SW 1271 (cell line): Measurements from ENCODE around the gene LRRC46.

ENCODE experiments used
- DNase-seq, 2 experiments: peaks; one replicate each; lab custom pipeline; 2025; lab: John Stamatoyannopoulos, UW

Gene LRRC46

DNA sequence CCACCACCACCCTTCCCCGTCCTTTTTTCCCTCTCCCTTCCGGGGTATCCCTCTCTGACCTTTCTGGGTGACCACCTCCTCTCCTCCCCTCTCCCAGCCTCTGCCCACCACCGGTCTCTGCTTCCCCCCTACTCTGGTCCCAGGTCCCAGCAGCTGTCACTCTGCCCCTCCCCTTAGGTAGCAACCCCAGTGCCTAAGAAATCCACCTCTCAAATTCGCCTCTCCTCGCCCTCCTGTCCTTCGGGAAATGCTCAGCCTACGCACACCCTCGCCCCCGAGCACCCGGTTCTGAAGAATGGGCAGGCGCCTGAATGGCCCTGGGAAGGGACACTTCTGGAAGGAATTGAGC lies 20.3 kb downstream of the LRRC46 start:
- DNase-seq = no peak

DNA sequence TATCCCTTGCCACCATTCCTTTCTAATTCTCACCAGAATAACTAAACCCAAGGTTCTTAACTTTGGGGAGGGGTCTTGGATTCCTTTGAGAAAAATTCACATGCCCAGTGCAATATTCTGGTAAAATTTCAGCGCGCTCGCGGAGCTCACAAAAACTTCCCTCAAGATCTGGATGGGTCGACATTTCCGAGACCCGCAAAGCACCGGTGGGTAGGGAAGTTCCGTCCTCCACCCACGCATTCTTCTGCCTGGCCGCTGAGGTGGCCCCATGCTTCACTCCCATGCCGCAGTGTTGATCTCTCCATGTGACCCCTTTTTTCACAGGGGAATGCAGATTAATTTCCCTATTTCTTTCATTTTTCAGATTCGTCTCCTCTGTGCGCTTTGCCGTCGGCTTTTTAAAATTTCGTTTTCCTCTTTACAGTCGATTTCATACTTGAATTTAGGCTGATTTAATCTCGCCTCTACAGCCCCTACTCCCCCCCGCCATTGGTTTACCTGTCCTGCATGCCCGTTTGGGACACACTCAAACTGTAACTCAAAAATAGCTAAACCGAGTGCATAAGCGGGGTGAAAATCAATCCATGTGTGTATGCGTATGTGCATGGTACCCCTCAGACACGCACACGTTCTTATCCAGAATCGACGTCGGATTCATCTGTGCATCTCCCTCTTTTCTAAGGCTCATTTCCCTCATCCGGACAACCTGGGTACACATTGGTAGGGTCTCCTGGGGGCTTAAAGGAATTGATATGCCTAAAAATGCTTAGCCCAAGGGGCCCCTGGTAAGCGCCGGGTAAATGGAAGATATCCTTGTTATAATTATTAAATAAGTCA lies 20.9 kb downstream of the LRRC46 start:
- no peak for DNase-seq

DNA sequence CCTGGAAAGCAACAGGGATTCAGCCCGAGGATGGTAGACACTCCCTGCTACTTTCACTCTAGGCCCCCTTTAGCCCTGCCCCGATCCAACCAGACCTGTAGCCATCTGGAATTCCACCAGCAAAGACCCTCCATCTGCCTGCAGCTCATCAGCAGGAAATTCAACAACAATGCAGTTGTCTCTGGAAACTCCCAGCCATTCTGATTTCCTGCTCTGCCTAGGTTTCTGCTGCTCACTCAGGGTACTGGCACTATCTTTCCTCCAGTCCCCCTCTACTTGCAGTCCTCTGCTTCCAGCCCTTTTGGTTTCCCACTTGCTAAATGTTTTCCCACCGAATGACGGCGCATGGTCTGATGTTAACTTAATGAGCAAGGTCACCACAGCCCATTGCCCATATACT lies 22.1 kb downstream of the LRRC46 start:
- no peak for DNase-seq

DNA sequence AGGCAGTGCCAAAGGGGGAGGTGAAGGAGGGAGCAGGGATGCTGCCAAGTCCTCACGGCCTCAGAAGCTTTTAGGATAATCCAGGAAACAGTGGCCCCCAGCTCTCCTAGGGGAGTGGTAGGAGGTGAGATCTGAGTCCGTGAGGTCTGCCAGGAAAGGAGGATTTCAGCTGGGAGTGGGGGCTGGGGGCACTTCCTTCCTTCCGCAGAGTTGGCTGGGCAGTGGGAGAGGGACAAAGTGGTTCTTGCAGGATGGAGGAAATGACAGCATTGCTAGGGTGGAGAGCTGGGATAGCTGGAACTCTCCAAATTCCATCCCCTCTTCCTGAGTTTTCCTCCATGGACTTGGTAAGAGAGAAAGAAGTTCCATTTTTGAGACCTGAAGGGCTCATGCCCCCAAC lies 24.3 kb downstream of the LRRC46 start:
- no peak for DNase-seq

DNA sequence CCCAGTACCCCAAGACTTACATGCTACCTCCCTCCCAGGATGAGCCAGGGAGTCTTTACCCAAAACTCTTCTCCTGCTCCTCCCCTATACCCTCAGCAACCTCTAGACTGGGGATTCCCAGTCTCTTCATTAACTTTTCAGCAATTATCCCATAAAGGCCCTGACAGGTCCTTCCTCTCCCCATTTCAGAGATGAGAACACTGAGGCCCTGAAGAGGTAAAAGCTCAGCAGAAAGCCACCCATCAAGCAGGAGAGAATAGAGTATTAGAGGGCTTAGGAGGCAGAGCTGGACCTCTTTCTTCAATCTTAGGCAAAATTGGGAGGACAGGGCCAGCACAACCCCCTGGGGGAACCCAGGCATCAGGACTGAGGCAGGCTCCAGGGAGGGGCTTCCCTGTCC lies 25.4 kb downstream of the LRRC46 start:
- no peak for DNase-seq

DNA sequence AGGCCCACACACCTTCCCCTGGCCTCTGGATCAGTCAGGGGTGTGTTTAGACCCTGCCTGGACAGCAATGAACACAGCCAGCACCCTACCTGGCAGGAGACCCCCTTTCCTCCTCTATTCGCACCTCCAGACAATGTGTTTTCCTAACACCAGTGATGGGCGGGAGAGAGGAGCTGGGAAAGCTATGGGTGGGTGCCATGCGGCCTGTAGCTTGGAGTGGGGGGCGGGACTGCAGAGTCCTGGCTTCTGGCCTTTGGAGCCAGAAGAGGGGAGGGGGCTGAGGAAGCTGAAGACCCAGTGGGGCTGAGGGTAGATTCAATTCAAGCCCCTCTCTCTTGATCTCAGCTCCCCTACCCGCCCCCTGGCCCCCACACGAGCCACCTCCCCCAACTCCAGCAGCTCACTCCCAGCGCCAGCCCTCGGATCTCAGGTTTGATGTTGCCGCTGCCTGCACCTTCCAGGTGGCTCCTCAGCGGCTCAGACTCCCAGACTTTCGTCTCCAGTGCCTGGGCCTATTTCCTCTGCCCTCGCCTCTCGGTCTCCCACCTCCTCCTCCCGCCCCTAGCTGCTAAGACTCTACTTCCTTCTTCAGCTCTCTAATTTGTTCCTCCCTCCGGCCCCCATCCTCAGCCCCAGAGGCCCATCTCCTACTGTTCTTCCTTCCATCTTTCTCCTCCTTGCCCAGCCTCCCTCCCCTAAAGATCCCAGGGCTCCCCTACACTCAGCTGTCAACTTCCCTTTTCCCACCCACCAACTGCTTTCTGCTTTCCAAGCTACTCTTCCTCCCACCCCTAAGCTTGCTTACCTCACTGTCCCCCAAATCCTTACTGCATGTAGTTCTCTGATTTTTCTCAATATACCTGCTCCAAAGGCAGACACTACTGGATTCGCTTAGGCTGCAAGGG lies 26.3 kb downstream of the LRRC46 start:
- DNase-seq = no peak

DNA sequence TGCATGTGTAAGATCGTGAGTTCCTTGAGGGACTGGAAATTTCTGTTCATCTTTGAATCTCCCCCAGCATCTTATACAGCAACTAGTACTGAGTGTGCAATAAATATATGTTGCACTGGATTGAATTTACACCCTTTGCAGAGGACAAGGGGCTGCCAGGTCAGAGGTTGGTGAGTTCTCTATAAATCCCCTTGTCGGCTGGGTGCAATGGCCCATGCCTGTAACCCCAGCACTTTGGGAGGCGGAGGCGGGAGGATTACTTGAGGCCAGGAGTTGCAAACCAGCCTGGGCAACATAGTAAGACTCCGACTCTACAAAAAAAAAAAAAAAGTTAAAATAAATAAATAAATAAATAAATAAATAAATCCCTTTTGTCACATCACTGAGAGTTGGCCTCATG lies 28.9 kb downstream of the LRRC46 start:
- DNase-seq = no peak

DNA sequence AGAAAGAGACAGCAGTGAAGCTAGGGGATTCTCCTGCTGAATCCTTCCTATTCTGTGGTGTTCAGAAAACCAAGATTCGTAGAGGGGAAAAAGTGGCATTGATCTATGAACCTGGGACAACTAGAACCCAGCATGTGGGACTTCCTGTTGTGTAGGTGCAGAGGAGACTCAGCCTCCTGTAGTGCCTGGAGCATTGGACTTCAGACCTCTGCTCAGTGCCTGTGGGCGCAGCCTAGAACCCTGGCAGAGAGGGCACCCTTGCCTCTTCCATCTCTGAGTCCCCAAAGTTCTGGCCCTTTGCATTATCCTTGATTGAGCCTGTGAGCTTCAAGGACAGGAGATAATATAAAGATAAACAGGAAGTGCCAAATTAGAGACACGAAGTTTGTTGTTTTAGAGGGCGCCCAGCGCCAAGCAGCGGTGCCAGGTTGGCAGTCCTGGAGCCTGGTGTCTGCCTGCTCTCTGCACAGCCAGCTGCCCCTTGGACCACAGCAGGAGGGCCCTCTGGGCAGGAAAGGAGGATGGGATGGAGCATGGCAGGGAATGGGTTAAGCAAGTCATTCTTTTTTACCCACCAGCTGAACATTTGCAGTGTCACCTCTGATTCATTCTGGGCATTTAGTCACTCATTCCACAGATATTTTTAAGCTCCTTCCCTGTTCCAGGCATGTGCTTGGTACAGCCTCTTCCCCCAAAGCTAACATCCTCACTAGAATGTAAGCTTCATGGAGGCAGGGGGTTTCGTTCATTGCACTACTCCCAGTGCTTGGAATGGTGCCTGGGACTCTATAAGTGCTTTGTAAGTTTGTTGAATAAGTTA lies 31.4 kb downstream of the LRRC46 start:
- DNase-seq = peak; percentile 68 to 85

DNA sequence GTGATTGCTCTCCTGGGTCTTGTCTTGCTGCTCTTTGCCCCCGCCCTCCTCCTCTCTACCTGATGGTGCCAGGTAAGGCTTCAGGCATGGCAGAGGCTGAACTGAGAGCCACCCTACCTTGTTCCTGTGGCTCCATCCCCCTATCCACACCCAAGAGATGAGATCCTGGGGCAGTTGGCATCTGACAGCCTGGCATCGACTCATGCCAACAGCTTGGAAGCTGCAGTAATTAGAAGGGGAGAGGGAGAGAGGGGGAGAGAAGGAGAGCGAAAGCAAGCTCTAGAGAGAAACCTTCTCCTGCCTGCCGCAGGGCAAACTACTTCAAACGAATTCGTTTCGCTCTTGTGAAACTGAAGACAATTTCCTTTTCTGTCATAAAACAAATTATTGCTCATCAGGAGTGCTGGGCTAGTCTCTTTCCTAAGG lies 33.3 kb downstream of the LRRC46 start:
- no peak for DNase-seq

DNA sequence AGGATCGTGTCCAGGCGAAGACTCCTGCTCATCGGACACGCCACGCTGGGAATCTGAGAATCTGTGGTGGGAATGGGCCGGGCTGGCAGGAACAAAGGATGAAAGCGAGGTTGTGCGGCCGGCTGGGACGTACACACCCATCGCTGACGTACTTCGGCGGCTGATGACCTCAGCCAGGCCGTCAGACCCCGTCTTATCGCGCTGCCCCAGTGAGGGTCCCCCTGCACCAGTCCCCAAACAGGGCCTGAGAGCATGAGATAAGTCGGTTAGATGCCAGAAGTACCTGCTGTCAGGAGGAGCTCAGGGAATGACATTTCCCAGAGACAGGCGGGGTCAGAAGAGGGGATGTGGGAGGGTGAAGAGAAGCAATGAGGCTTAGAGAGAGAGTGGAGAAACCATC lies 35.5 kb downstream of the LRRC46 start:
- no peak for DNase-seq

DNA sequence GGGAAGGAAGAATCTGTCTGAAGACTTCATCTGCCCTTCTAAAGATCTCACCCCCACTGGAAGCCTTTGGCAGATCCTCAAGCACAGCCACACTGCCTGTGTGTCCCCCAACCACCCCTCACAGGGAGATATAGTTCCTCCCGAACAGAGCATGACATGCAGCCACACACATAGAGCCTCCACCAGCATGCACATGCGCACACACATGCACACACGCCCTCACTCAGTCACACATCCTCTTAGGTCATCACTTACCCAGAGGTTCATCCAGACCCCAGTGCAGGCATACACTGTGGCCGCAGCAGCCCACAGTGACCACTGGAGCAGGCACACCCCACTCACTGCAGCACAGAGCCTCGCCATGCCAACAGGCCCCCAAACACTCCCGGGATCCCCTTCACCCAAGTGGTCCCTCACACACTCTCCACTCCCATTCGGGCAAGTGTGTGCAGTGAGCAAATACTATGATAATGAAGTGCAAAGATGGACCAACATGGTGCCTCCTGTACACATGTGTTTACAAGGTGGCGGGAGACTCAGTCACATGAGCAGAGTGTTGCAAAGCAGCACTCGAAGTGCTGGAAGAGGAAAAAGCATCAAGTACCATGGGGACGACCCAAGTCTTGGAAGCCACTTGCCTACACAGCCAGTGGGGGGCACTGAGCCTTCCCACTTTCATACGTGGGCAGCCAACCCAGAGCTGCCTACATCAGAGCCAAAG lies 36.5 kb downstream of the LRRC46 start:
- no peak for DNase-seq

DNA sequence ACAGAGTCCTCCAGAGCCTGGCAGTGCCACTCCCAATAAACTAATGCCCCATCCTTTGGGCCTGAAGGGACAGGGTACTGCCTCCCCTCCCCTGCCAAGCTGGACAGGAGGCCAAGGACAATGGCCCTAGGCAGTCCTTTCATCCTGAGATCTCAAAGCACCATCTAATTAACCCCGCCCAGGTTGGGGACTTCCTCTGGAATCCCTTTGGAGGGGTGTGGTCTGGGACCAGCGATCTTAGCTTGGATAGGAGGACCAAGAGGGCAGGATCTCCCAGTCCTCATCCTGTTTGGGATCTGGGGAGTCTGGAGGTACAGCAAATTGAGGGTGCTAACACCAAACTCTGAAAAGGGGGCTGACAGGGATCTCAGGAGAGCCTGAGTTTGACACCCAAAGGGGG lies 37.6 kb downstream of the LRRC46 start:
- DNase-seq = no peak

DNA sequence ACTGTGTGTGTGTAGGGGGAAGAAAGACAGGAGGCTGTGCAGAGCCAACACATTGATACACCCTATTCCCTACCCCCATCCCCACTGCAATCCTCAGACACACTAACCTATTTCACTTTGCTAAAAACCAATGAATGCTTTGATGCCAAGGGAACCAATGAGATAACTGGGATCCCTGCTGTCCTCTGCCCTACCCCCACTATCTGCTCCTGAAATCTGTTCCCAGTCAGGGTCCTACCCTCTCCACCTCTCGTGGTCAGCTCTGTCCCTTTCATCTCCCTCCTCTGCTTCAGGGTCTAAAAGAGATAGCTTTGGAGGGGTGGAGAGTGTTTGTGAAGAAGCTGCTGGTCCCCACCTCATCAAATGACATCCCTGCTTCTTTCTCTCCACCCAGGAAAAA lies 38.6 kb downstream of the LRRC46 start:
- DNase-seq = no peak

DNA sequence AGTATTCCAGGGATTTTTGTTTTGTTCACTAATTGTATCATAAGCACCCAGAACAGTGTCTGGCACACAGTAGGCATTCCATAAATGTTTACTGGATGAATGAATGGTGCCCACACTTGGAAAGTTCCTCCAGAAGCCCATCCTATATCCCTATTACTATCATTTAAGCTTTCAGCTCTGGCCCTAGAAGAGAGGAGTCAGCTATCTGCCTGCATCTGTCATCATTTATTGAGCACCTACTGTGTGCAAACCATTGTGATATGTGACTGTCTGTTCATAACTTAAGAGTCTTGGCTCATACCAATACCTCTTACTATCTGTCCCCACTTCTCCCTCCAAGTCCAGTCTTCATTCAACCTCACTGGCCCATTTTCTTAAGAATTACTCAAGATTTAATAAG lies 39.6 kb downstream of the LRRC46 start:
- DNase-seq = no peak

DNA sequence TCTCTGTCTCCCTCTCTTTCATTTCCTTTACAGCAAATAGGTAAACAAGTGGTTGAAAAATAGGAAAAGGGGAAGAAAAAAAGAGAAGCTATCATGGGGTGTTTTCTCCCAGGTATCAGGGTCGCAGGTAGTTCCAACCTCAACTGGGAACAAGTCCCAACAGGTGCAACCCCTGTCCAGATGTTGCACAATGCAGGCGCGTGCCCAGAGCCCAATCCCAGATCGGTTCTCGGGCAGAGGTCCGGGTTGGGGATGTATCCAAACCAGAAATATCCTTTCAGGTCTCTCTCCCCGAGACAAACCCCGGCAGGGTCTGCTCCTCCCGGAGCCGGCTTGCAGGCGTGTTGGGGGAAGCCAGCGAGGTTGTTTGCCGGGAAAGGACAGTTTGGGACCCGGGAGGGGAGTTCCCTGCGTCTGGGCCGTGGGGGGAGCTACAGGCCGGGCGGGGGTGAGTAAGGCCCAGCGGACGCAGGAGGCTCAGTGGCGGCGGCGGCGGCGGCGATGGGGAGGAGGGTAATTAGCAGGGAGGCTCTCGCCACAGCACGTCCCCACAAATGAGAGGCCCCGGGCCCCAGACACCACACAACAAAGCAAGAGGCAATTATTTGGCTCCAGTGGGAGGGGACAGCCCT lies 40.7 kb downstream of the LRRC46 start:
- DNase-seq = no peak

DNA sequence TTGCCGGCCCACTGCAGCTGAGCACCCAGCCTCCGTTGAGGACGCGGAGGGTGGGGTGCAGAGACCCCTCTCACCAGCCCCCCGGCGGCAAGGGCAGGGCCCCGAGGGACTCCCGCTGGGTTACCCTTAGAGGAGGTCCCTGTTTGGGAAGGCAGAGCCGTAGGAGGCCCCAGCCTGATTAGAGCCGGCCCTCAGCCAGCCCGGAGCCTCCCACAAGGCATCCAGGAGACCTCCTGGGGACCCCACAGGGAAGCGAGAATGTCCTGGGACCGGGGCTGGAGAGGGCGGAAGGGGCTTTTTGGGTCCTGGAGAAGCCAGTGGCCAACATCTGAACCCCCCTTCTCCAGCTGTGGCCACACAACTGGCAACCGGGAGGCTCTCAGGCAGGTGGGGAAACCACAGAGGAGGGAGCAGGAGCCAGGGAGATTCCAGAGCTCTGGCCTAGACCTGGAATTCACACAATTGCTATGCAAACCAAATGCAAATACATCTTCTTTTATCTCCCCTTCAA lies 41.2 kb downstream of the LRRC46 start:
- DNase-seq = no peak

DNA sequence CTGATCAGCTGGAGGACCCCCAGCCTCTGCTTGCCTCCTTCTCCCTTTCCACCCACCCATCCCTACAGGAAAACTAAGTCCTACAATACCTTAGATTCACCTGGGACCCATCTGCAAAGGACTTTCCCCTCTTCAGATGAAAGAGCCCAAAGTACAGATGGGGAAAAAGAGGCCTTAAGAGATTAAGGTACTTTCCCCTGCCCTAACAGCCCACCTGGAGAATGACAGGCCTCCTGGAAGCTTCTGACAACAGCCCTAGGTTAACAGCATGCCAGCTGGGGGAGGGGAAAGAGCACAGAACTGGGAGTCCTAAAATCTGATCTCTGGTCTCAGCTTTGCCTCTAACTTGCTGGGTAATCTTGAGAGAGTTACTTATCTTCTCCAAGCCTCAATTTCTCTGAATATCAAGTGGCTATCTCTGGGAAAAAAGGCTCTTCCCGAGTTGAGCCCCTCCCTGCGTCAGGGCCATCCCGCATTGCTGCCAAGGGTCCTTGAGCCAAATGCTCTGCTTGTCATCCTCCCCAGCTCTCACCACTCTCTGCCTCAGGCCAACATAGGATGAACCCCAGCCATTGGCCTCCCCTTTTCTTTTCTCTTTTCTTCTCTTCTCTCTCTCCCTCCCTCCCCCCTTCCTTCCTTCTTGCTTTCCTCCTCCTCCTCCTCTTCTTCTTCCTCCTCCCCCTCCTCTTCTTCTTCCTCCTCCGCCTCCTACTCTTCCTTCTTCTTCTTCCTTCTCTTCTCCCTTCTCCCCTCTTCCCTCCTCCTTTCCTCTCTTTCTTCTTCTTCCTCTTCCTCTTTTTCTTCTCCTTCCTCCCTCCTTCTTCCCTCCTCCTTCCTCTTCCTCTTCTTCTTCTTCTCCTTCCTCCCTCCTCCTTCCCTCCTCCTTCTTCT lies 42.0 kb downstream of the LRRC46 start:
- no peak for DNase-seq

DNA sequence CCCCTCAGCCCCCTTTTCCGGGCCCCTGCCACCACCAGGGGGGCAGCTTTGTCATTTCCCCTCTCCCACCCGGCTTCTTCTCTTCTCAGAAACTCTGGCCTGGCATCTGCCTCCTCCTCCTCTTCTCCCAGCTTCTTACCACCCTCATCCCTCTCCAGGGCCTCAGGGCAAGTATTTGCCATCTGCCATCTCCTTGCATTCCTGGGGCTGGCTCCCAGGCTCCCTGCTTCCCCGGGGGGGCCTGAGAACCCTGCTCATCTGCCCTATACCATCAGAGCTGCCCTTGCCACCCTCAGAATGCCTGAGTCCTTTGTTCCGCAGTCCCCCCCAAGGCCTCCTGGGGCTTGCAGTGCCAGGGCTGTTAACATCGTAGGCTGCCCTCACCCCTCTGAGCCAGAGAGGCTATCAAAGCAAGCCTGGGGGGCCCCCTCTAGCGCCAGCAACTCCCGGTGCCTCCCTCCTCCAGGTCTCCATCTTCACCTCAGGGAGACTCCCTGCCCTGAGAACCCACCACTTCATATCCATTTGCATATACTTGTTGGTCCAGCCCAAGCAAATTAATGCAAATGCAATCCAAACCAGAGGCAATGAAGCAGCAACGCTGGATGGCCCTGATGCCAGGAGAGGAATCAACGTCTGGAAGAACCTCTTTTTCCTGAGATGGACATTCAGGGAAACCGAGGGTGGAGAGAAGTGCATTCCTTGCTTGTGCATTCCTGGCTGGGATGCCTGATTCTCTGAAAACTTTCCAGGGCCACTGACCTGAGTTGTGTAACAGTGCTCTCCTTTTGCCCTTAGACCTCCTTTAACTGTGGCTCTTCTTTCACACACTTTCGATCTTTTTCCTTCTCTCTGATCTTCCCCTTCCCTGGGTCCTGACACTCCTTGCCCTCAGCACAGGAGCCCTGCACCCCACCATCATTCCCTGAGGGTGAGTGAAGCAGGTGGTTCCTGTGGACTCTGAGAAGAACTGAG lies 43.8 kb downstream of the LRRC46 start:
- DNase-seq = no peak
